Muscle of leg (tissue), 11 donors: ENCODE measurements around the gene DNAH6. TPM values are rescaled to one million over a fixed set of nuclear protein-coding genes. Genes with fewer than 3 reads are reported as not detected.
A peak's percentile ranks its signal among the peaks of the same experiment; 100 is the strongest.

ENCODE experiments used
- DNase-seq: peaks from one replicate; pipeline ENCODE4 v3.0.0; 2013
- H3K27ac ChIP-seq: one replicate; pipeline ENCODE4 v1.5.1; 2013; ENCODE audit warnings: mild to moderate bottlenecking, low read length, control low read depth
- H3K27me3 ChIP-seq: one replicate; pipeline ENCODE4 v1.6.1; 2013; ENCODE audit warnings: low read length; ENCODE audit not compliant: control insufficient read depth, insufficient read depth
- H3K36me3 ChIP-seq: one replicate; pipeline ENCODE4 v1.6.1; 2013; ENCODE audit warnings: low read length; ENCODE audit not compliant: control insufficient read depth, insufficient read depth
- H3K4me1 ChIP-seq: one replicate; pipeline ENCODE4 v1.6.1; 2013; ENCODE audit warnings: low read length; ENCODE audit not compliant: control insufficient read depth, insufficient read depth
- H3K4me3 ChIP-seq: one replicate; pipeline ENCODE4 v1.5.1; 2013; ENCODE audit warnings: low read length, control low read depth
- H3K9me3 ChIP-seq: replicated peaks from 2 replicates; pipeline ENCODE4 v1.6.1; 2013; ENCODE audit warnings: low read depth, low read length; ENCODE audit not compliant: control insufficient read depth
- WGBS: methylation state at CpG from one replicate; pipeline ENCODE4 v1.1.5; 2013; ENCODE audit warnings: missing lambda C conversion rate; ENCODE audit not compliant: insufficient coverage; 5-methylcytosine and 5-hydroxymethylcytosine counted together
- polyA plus RNA-seq, 8 donors: library from polyadenylated mRNA; unstranded; fragments of 120-200 nt; gene quantifications; one replicate each; pipeline versions ENCODE4 v1.2.1 to v1.2.3, GENCODE V29; 2013; ENCODE audit warnings: inconsistent platforms in 1 of 8, low replicate concordance in 1 of 8; ENCODE audit not compliant: insufficient read length in 8 of 8, insufficient read depth in 1 of 8
- total RNA-seq: library from RNA; stranded (reverse); fragments of 120-200 nt; gene quantifications from one replicate; pipeline ENCODE4 v1.2.4, GENCODE V29; 2013

Gene DNAH6
- total and polyA plus RNA-seq, 9 donors = 0.07 to 0.43 (median 0.18) TPM

GRCh38 chr2:84827978-84828575 lies 311.8 kb downstream of the DNAH6 start:
- no peak overlapping the region for H3K27ac ChIP-seq
- WGBS = 68% methylated on average over 2 of the region's 2 CpGs

DNA sequence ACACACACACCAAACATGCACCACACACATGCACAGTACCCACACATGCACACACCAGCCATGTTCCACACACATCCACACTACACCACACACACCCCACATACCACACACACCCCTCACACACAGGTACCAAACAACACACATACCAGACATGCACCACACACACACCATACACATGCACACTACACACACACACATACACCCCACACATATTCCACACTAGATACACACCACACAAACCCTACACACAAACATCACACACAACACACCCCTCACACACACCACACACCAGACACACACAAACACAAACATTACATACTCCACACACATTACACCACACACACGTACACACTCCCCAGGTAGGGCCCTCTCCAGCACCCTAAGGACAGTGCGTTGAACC lies 313.4 kb downstream of the DNAH6 start:
- Histone ChIP-seq H3K4me3 (no peak overlapping the region), H3K36me3 (no peaks in the 10 kb centered on the region), H3K27ac (no peak overlapping the region), H3K27me3 (no peaks in the 10 kb centered on the region), H3K4me1 (no peaks in the 10 kb centered on the region), H3K9me3 (no peaks in the 10 kb centered on the region)
- no peak for DNase-seq
- no CpG with 5 or more reads among the region's 2 CpGs for WGBS

More at GRCh38 chr2:84827978-84828575, 311.8 kb downstream of the DNAH6 start:
- H3K4me3 ChIP-seq = no peak overlapping the region
- no peak for DNase-seq
- no peaks in the 10 kb centered on the region for H3K9me3 ChIP-seq
- no peaks in the 10 kb centered on the region for H3K36me3 ChIP-seq
- H3K27me3 ChIP-seq = no peaks in the 10 kb centered on the region
- no peaks in the 10 kb centered on the region for H3K4me1 ChIP-seq

GRCh38 chr2:84830095-84830494 lies 313.8 kb downstream of the DNAH6 start:
- Histone ChIP-seq H3K4me3 (no peak overlapping the region), H3K36me3 (no peaks in the 10 kb centered on the region), H3K27ac (no peak overlapping the region), H3K27me3 (no peaks in the 10 kb centered on the region), H3K4me1 (no peaks in the 10 kb centered on the region), H3K9me3 (no peaks in the 10 kb centered on the region)
- DNase-seq = peak; percentile 54
- WGBS = 61% methylated on average over 10 of the region's 11 CpGs

GRCh38 chr2:84830758-84831500 lies 314.6 kb downstream of the DNAH6 start:
- Histone ChIP-seq H3K4me1 (no peaks in the 10 kb centered on the region), H3K27ac (no peak overlapping the region), H3K36me3 (no peaks in the 10 kb centered on the region), H3K9me3 (peaks cover under 1% of the 10 kb centered on the region), H3K27me3 (no peaks in the 10 kb centered on the region), H3K4me3 (no peak overlapping the region)
- DNase-seq = no peak
- WGBS = 80% methylated on average over 8 of the region's 10 CpGs

DNA sequence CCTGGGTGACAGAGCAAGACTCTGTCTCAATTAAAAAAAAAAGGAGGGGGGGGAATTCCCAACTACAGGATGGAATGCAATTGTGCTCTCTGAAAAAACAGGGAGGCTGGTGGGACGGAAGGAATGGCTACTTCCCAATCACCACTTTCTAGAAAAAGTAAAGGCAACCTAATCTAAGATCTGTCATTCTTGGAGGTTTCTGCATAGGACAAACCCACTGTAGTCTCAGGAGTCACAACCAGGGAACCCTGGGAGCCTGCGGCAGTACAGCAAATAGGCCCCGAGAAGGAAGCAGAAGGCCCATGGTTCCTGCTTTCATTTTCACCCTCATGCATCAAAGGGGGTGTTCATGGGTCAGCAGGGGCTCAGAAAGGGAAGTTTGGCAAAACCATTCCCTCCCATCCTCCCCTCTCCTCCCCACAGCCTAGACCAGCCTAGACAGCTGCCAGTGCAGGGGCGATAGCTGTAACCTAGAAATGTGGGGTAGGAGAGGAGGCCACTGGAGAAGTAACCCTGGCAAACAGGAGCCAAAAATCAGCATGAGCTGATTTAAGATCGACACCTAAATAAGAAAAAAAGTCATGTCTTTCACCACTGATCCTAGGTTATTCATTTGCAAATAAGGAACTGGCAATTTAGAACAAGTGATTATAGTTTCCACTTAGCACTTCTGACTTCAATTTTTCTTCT lies 316.6 kb downstream of the DNAH6 start:
- WGBS = 63% methylated on average over 2 of the region's 5 CpGs
- no peaks in the 10 kb centered on the region for H3K36me3 ChIP-seq
- no peaks in the 10 kb centered on the region for H3K27me3 ChIP-seq
- DNase-seq = peak; percentile 72
- H3K4me1 ChIP-seq = no peaks in the 10 kb centered on the region
- no peak overlapping the region for H3K4me3 ChIP-seq
- peaks cover 4% of the 10 kb centered on the region for H3K9me3 ChIP-seq
- peak overlapping the region; percentile 7 for H3K27ac ChIP-seq

GRCh38 chr2:84833481-84834150 lies 317.3 kb downstream of the DNAH6 start:
- Histone ChIP-seq H3K27me3 (no peaks in the 10 kb centered on the region), H3K27ac (no peak overlapping the region), H3K9me3 (peaks cover 4% of the 10 kb centered on the region), H3K36me3 (no peaks in the 10 kb centered on the region), H3K4me1 (no peaks in the 10 kb centered on the region), H3K4me3 (no peak overlapping the region)
- no peak for DNase-seq
- 81% methylated on average over 8 of the region's 12 CpGs for WGBS

DNA sequence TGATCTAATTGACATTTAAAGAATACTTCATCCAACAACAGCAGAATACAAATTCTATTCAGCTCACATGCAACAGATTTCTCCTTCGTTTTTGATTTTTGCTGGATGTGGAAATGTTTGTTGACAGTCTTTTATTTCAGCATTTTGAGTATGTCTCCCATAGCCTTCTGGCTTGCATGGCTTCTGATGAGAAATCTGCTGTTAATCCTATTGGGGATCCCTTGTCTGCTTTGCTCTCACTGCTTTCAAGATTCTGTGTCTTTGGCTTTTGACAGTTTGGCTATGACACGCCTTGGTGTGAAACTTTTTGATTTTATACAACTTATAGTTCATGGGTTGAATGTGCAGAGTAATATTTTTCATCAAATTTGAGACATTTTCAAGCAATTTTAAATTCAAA lies 319.9 kb downstream of the DNAH6 start:
- no CpG with 5 or more reads among the region's 2 CpGs for WGBS
- DNase-seq = no peak
- H3K4me1 ChIP-seq = no peaks in the 10 kb centered on the region
- H3K27ac ChIP-seq = no peak overlapping the region
- H3K36me3 ChIP-seq = no peaks in the 10 kb centered on the region
- H3K4me3 ChIP-seq = no peak overlapping the region
- peaks cover 4% of the 10 kb centered on the region for H3K9me3 ChIP-seq
- no peaks in the 10 kb centered on the region for H3K27me3 ChIP-seq

DNA sequence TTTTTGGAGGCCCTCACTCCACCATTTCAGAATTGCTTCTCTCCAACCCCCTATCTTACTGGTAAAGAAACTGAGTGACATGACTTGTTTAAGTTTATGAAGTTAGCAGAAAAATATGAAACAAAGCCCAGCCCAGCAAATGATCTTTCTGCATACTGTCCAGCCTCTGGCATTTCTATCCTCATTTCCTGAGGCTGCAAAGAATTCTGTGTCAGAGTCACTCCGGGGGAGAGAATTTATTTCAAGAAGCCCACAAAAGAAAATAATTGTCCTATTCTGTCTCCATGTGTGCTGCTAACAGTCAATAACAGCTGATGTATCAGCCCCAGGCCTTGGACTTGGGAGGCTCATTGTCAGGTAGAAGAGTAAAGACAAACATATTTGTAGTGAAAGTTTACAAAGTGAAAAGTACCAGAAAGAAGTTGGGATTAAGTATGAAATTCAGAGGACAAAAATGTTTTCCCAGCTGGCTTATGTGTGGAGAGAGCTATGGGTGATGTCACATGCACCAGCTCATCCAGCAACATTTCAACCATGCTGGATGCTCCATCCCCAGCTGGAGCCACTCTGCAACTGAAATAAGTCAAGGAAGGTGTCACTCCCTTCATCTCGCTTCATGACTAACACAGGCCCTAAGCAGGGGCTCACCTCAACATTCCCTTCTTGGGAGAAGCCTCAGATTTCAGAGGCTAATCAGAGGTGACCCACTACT lies 322.3 kb downstream of the DNAH6 start:
- H3K27me3 ChIP-seq = no peaks in the 10 kb centered on the region
- peaks cover 4% of the 10 kb centered on the region for H3K9me3 ChIP-seq
- H3K36me3 ChIP-seq = no peaks in the 10 kb centered on the region
- WGBS = 100% methylated on average over 1 of the region's 2 CpGs
- no peak for DNase-seq
- H3K4me3 ChIP-seq = no peak overlapping the region
- H3K4me1 ChIP-seq = no peaks in the 10 kb centered on the region
- H3K27ac ChIP-seq = no peak overlapping the region

GRCh38 chr2:84839851-84840250 lies 323.6 kb downstream of the DNAH6 start:
- Histone ChIP-seq H3K9me3 (peaks cover 4% of the 10 kb centered on the region), H3K4me3 (no peak overlapping the region), H3K27me3 (no peaks in the 10 kb centered on the region), H3K4me1 (no peaks in the 10 kb centered on the region), H3K27ac (no peak overlapping the region), H3K36me3 (no peaks in the 10 kb centered on the region)
- DNase-seq = no peak
- WGBS = 67% methylated on average over 4 of the region's 4 CpGs
